Endothelial cell (in vitro differentiated cells): Measurements from ENCODE around the gene TMBIM4. TPM values are rescaled to one million over a fixed set of nuclear protein-coding genes. Genes with fewer than 3 reads are reported as not detected.

Experiments used
- DNase-seq: peaks from one replicate; pipeline ENCODE4 v3.0.0; 2021; ENCODE audit warnings: low spot score
- H3K27ac Mint-ChIP-seq: one replicate; pipeline ENCODE4 v1.8.0; 2021; ENCODE audit warnings: mixed read lengths, inconsistent platforms; ENCODE audit not compliant: unreplicated experiment
- H3K27me3 Mint-ChIP-seq: one replicate; pipeline ENCODE4 v1.8.0; 2021; ENCODE audit warnings: mild to moderate bottlenecking, moderate library complexity, mixed read lengths, inconsistent platforms; ENCODE audit not compliant: unreplicated experiment
- H3K36me3 Mint-ChIP-seq: one replicate; pipeline ENCODE4 v1.8.0; 2021; ENCODE audit warnings: mild to moderate bottlenecking, low read depth, mixed read lengths, inconsistent platforms; ENCODE audit not compliant: unreplicated experiment
- H3K4me1 Mint-ChIP-seq: one replicate; pipeline ENCODE4 v1.8.0; 2021; ENCODE audit warnings: mild to moderate bottlenecking, mixed read lengths, inconsistent platforms; ENCODE audit not compliant: unreplicated experiment
- H3K4me3 Mint-ChIP-seq: one replicate; pipeline ENCODE4 v1.8.0; 2021; ENCODE audit warnings: mild to moderate bottlenecking, mixed read lengths, inconsistent platforms; ENCODE audit not compliant: unreplicated experiment
- H3K9me3 Mint-ChIP-seq: one replicate; pipeline ENCODE4 v1.8.0; 2021; ENCODE audit warnings: mixed read lengths, inconsistent platforms; ENCODE audit not compliant: unreplicated experiment
- CTCF ChIP-seq: fragments of 200-600 bp; sonication (generic); IDR thresholded peaks from one replicate; pipeline ENCODE4 v1.5.0; 2021; ENCODE audit warnings: antibody characterized with exemption; ENCODE audit not compliant: unreplicated experiment
- total RNA-seq: library from RNA; stranded (reverse); fragmentation: NEBNext Ultra II Directional; extraction: Animal tissue kit (Norgen Biotek cat#: 25700); gene quantifications from one replicate; pipeline ENCODE4 v1.2.1, GENCODE V29; 2021; ENCODE audit not compliant: unreplicated experiment

TMBIM4 gene
- total RNA-seq, 1 donor from 2014 or later: 52.5 TPM

GRCh38 chr12:66166561-66166960 lies 3.2 kb downstream of the TMBIM4 start:
- peaks cover 10% of the 10 kb centered on the region for H3K4me1 Mint-ChIP-seq
- DNase-seq: no peak
- H3K36me3 Mint-ChIP-seq: peaks cover 20% of the 10 kb centered on the region
- H3K4me3 Mint-ChIP-seq: no peak overlapping the region
- H3K27me3 Mint-ChIP-seq: peaks cover 10% of the 10 kb centered on the region
- H3K9me3 Mint-ChIP-seq: no peaks in the 10 kb centered on the region
- TF ChIP-seq CTCF: no peak
- no peak overlapping the region for H3K27ac Mint-ChIP-seq

GRCh38 chr12:66165141-66165540 lies 4.7 kb downstream of the TMBIM4 start:
- no peak for DNase-seq
- H3K9me3 Mint-ChIP-seq: no peaks in the 10 kb centered on the region
- no peak for TF ChIP-seq CTCF
- peaks cover 10% of the 10 kb centered on the region for H3K4me1 Mint-ChIP-seq
- no peak overlapping the region for H3K27ac Mint-ChIP-seq
- H3K36me3 Mint-ChIP-seq: peaks cover 22% of the 10 kb centered on the region
- H3K27me3 Mint-ChIP-seq: peaks cover 5% of the 10 kb centered on the region
- no peak overlapping the region for H3K4me3 Mint-ChIP-seq

- DNase-seq: no peak
- peaks cover 29% of the 10 kb centered on the region for H3K36me3 Mint-ChIP-seq
- no peak overlapping the region for H3K27ac Mint-ChIP-seq
- H3K9me3 Mint-ChIP-seq: no peaks in the 10 kb centered on the region
- H3K4me1 Mint-ChIP-seq: peaks cover 10% of the 10 kb centered on the region
- H3K4me3 Mint-ChIP-seq: no peak overlapping the region
- TF ChIP-seq CTCF: no peak
- peaks cover 5% of the 10 kb centered on the region for H3K27me3 Mint-ChIP-seq
Observed at GRCh38 chr12:66164349-66164821, 5.4 kb downstream of the TMBIM4 start.

GRCh38 chr12:66163289-66163688 lies 6.5 kb downstream of the TMBIM4 start:
- no peak for TF ChIP-seq CTCF
- Mint-ChIP-seq H3K9me3 (no peaks in the 10 kb centered on the region), H3K4me3 (no peak overlapping the region), H3K27ac (no peak overlapping the region), H3K36me3 (peaks cover 34% of the 10 kb centered on the region), H3K4me1 (peaks cover 6% of the 10 kb centered on the region), H3K27me3 (no peaks in the 10 kb centered on the region)
- DNase-seq: no peak

GRCh38 chr12:66162701-66163100 lies 7.1 kb downstream of the TMBIM4 start:
- Mint-ChIP-seq H3K4me3 (no peak overlapping the region), H3K27me3 (no peaks in the 10 kb centered on the region), H3K4me1 (peaks cover 6% of the 10 kb centered on the region), H3K27ac (no peak overlapping the region), H3K9me3 (no peaks in the 10 kb centered on the region), H3K36me3 (peaks cover 34% of the 10 kb centered on the region)
- TF ChIP-seq CTCF: no peak
- DNase-seq: no peak
